Colonic mucosa (tissue), 4 donors: Measurements from ENCODE around the gene LPAR3. TPM values are rescaled to one million over a fixed set of nuclear protein-coding genes. Genes with fewer than 3 reads are reported as not detected.

Experiments used
- DNase-seq: peaks from one replicate; pipeline ENCODE4 v3.0.0-alpha.2; 2020
- H3K27ac ChIP-seq: fragments of 200-600 bp; one replicate; pipeline ENCODE4 v1.8.0; 2021
- H3K27me3 ChIP-seq: fragments of 200-600 bp; one replicate; pipeline ENCODE4 v1.8.0; 2021
- H3K36me3 ChIP-seq: fragments of 200-600 bp; one replicate; pipeline ENCODE4 v1.8.0; 2021
- H3K4me1 ChIP-seq: fragments of 200-600 bp; one replicate; pipeline ENCODE4 v1.8.0; 2021; ENCODE audit warnings: mild to moderate bottlenecking
- H3K4me3 ChIP-seq: fragments of 200-600 bp; one replicate; pipeline ENCODE4 v1.8.0; 2021
- H3K9ac ChIP-seq, 2 donors: one replicate each; pipeline ENCODE4 v1.7.0; 2013; ENCODE audit warnings: control low read depth in 2 of 2, low read depth in 2 of 2, low read length in 2 of 2
- H3K9me3 ChIP-seq: fragments of 200-600 bp; one replicate; pipeline ENCODE4 v1.8.0; 2021
- intact Hi-C: fragments of 100-400 bp; cut with DNase I; formaldehyde crosslinking; loops from one replicate; pipeline ENCODE4 v1.14.1; 2022
- total RNA-seq, 2 donors: library from RNA; stranded (reverse); fragmentation: NEBNext Ultra II Directional in 1 of 2; extraction: Animal tissue kit (Norgen Biotek cat#: 25700) in 1 of 2; gene quantifications; one replicate each; pipeline ENCODE4 v1.2.1, GENCODE V29; 2021
- TF ChIP-seq, protein P1 (sequence below): fragments of 200-600 bp; IDR thresholded peaks from one replicate; pipeline ENCODE4 v1.8.0; 2022; ENCODE audit warnings: antibody characterized with exemption, mild to moderate bottlenecking
- donor health status: healthy.
- donor health status: DM: no; HTN: no; CAD: no.
- donor health status: DM: no; HTN: no; CAD: no.

LPAR3 gene, protein sequence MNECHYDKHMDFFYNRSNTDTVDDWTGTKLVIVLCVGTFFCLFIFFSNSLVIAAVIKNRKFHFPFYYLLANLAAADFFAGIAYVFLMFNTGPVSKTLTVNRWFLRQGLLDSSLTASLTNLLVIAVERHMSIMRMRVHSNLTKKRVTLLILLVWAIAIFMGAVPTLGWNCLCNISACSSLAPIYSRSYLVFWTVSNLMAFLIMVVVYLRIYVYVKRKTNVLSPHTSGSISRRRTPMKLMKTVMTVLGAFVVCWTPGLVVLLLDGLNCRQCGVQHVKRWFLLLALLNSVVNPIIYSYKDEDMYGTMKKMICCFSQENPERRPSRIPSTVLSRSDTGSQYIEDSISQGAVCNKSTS
- 1 to 10 TPM; 2.3 to 3.6 TPM for total RNA-seq

DNA sequence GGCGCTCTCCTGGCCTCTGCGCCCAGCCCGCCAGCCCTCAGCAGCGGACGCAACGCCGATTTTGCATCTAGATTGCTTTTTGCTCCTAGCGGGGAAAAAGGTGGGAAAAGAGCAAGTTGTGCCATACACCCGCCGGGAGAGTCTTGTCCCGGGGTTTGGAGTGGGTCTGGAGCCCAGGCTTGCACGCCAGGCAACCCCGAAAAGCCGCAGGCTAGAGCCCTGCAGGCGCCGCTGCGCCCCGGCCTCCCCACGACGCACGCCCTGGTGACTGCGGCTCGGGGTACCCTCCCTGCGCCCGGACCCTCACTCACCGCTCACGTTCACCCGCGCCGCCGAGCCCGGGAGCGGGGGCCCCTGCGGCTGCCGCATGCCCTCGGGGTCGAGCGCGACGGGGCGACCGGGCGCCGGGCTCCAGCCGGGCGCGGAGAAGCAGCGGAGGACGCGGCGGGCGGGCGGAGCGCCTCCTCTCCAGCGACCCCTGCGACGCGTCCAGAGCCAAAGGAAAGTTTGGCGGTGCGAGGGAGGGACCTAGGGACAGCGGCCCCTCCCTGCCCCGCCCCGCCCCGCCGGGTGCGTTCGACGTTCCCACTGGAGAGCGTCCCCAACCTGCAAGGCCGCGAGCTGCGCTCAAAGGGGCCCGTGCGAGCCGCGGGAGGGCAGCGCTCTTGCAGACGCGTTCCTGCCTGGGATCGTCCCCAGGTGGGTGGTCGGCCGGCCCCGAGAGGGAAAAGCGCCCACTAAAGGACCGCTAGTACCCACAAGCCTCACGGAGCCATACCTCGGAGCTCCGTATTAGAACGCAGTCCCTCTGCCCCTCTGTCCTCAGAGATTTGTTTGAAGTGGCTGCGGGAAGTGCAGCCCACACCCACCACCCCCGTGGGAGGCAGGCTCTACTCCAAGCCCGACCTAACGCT, at the start of gene LPAR3:
Gene LPAR3 (minus strand): TSS at position 502 of the 914 bp plus-strand sequence. CDS start 27,086 bp downstream, outside the sequence.
- Histone ChIP-seq H3K36me3 (no peaks in the 10 kb centered on the region), H3K9ac (no peak within 1 kb of the TSS), H3K9me3 (no peaks in the 10 kb centered on the region), H3K4me1 (no peaks in the 10 kb centered on the region), H3K4me3 (peak within 1 kb of the TSS; percentile 42), H3K27ac (no peak within 1 kb of the TSS), H3K27me3 (peaks cover 7% of the 10 kb centered on the region)
- DNase-seq = peak; percentile 59
- TF ChIP-seq, protein P1, sequence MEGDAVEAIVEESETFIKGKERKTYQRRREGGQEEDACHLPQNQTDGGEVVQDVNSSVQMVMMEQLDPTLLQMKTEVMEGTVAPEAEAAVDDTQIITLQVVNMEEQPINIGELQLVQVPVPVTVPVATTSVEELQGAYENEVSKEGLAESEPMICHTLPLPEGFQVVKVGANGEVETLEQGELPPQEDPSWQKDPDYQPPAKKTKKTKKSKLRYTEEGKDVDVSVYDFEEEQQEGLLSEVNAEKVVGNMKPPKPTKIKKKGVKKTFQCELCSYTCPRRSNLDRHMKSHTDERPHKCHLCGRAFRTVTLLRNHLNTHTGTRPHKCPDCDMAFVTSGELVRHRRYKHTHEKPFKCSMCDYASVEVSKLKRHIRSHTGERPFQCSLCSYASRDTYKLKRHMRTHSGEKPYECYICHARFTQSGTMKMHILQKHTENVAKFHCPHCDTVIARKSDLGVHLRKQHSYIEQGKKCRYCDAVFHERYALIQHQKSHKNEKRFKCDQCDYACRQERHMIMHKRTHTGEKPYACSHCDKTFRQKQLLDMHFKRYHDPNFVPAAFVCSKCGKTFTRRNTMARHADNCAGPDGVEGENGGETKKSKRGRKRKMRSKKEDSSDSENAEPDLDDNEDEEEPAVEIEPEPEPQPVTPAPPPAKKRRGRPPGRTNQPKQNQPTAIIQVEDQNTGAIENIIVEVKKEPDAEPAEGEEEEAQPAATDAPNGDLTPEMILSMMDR = no peak
- intact Hi-C loops = no loop called here

DNA sequence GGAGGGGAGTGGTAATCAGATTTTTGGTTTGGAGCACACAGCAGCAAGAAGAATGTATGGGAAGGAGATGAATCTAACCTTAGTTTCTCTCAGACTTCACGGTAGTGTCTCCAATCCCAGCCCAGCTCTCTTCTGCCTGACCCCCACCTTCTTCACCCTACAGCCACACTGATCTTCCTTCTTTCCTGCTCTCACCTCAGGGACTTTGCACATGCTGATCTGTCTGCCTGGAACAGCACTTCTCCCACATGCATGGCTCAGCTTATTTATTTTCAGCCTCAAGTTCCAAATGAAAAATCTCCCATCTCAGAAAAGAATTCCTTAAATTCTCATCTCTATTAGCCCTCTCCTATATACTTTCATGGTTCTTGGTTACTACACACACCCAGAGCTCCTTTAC, 48.8 kb upstream of the LPAR3 start:
- no peak overlapping the region for H3K4me3 ChIP-seq
- H3K27ac ChIP-seq = no peak overlapping the region
- H3K27me3 ChIP-seq = no peaks in the 10 kb centered on the region
- no peak overlapping the region for H3K9ac ChIP-seq
- TF ChIP-seq, protein P1 = no peak
- H3K9me3 ChIP-seq = no peaks in the 10 kb centered on the region
- no peaks in the 10 kb centered on the region for H3K36me3 ChIP-seq
- intact Hi-C loops = loop anchor here (5.0 to 10.0 kb wide), 2 partner anchors 143 to 315 kb away; partner anchors contain the start of gene C1orf52
- DNase-seq = no peak
- H3K4me1 ChIP-seq = no peaks in the 10 kb centered on the region

DNA sequence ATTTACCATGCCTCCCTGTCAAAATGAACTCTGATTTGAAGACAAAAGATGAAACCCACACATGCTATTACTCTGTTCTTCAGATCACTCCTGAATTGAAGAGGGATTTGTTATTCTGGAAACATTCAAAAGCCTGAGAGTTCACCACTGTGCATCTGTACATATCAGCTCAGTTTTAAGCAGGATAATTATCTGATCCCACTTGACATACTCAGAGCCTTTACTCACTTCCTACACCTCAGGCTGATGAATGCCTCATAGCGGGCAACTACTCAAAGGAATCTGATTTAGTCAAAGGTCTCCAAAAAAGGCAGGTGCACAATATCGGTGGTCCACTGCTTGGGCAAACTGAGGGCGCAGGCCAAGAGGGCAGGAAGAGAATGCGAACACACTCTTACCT, 47.5 kb upstream of the LPAR3 start:
- Histone ChIP-seq H3K27ac (no peak overlapping the region), H3K9ac (no peak overlapping the region), H3K4me1 (no peaks in the 10 kb centered on the region), H3K36me3 (no peaks in the 10 kb centered on the region), H3K27me3 (no peaks in the 10 kb centered on the region), H3K4me3 (no peak overlapping the region), H3K9me3 (no peaks in the 10 kb centered on the region)
- intact Hi-C loops = loop anchor here (5.0 to 10.0 kb wide), 2 partner anchors 144 to 317 kb away; partner anchors contain the start of gene C1orf52
- DNase-seq = no peak
- TF ChIP-seq, protein P1 = no peak

DNA sequence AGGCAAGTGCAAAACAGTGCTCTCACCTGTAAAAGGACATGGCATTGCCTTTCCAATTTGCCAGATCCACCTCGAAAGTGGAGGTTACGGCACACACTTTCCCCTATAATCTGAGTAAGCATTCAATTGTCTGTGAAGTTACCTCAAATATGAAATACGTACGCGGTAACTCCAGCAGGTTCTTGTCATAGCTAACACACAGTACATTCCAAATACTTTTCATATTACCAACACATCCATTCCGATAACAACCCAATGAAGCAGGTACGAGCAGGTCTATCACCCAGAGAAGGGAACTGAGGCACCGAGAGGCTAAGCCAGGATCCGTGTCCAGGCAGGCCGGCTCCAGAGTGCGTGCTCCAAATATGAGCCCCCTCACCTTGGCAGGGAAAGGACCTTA, 46.8 kb upstream of the LPAR3 start:
- intact Hi-C loops = loop anchor here (5.0 to 10.0 kb wide), 2 partner anchors 145 to 318 kb away; partner anchors contain the start of gene C1orf52
- no peaks in the 10 kb centered on the region for H3K36me3 ChIP-seq
- no peak overlapping the region for H3K27ac ChIP-seq
- TF ChIP-seq, protein P1 = no peak
- no peak overlapping the region for H3K4me3 ChIP-seq
- no peak for DNase-seq
- no peak overlapping the region for H3K9ac ChIP-seq
- no peaks in the 10 kb centered on the region for H3K9me3 ChIP-seq
- no peaks in the 10 kb centered on the region for H3K4me1 ChIP-seq
- no peaks in the 10 kb centered on the region for H3K27me3 ChIP-seq

DNA sequence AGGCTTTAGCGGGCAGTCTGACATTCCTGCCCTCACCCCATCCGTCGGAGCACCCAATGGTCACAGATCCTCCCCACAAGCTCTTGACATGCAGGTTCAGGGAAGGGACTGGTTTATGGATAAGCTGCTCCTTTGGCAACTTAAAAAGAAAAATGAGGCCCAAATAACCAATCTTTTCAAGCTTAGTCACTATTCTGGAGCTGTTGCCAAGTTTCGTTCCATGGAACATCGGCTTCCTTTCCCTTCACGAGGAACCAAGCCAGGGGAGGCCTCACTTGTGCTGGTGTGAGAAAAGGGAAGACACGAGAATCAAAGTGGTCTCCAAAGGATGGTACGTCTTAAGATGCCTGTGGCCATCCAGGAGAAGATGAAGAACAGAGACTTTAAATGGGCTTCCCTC, 46.1 kb upstream of the LPAR3 start:
- no peaks in the 10 kb centered on the region for H3K4me1 ChIP-seq
- H3K9me3 ChIP-seq = no peaks in the 10 kb centered on the region
- no peaks in the 10 kb centered on the region for H3K27me3 ChIP-seq
- DNase-seq = no peak
- no peak overlapping the region for H3K9ac ChIP-seq
- intact Hi-C loops = no loop called here
- no peak overlapping the region for H3K4me3 ChIP-seq
- H3K36me3 ChIP-seq = no peaks in the 10 kb centered on the region
- no peak overlapping the region for H3K27ac ChIP-seq
- TF ChIP-seq, protein P1 = no peak
